ENCODE data around the gene FKRP.
"Not testable (repeated sequence)": the region's sequence is repeated elsewhere in the genome, so short reads cannot be mapped to it uniquely, and the experiment has no call there.

FKRP gene, protein sequence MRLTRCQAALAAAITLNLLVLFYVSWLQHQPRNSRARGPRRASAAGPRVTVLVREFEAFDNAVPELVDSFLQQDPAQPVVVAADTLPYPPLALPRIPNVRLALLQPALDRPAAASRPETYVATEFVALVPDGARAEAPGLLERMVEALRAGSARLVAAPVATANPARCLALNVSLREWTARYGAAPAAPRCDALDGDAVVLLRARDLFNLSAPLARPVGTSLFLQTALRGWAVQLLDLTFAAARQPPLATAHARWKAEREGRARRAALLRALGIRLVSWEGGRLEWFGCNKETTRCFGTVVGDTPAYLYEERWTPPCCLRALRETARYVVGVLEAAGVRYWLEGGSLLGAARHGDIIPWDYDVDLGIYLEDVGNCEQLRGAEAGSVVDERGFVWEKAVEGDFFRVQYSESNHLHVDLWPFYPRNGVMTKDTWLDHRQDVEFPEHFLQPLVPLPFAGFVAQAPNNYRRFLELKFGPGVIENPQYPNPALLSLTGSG

DNA sequence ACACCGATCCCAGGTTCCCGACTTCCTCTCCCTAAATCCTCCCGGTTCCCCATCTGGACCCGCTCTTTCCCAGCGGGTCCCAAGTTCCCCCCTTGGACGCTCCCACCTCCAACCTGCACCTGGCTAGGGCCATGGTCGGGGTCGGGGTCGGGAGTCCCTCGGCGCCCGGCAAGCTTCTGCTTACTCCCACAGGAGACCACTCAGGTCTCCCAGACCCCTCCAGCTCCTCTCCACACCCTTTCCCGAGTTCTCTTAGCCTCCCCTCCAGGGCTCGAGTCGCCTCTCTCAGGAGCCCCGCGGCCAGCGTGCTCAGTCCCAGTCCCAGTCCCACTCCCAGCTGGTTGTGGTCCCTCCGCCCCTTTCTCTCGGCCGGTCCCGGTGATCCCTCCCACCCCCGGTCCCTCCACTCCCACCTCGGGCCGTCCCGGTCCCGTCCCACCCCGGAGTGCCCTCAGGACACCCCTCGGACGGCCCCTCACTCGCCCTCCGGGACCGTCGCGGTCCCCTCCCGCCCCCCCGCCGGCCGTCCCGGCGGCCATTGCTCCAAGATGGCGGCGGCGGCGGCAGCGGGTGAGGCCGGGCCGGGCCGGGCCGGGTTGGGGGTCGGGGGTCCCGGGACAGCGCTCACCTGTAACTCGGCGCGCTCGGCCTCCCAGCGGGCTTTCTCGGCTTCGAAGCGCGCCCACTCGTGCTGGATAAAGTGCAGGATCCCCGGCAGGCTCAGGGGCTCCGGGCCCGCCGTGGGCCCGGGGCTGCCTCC is at the start of gene FKRP:
TSS of gene FKRP (plus strand) at position 537 of the 760 bp plus-strand sequence. CDS start 9,394 bp downstream, outside the sequence.
- DNase-seq, result no peak

DNA sequence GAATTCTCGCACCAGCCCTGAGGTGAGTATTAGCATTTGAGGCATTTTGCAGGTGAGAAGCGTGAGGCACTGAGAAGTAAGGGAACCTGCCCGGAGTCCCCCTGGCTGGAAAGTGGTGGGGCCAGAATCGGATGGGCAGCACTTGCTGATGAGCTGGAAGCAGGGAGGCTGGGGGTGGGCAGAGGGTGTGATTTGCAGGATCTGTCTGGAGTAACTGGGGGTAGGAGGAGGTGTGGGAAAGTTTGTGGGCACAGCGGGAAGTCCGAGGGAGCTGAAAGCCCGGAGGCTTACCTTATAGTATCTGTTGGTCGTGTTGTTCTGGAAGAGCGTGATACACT is 49.0 kb upstream of the FKRP start:
- no peak for DNase-seq

DNA sequence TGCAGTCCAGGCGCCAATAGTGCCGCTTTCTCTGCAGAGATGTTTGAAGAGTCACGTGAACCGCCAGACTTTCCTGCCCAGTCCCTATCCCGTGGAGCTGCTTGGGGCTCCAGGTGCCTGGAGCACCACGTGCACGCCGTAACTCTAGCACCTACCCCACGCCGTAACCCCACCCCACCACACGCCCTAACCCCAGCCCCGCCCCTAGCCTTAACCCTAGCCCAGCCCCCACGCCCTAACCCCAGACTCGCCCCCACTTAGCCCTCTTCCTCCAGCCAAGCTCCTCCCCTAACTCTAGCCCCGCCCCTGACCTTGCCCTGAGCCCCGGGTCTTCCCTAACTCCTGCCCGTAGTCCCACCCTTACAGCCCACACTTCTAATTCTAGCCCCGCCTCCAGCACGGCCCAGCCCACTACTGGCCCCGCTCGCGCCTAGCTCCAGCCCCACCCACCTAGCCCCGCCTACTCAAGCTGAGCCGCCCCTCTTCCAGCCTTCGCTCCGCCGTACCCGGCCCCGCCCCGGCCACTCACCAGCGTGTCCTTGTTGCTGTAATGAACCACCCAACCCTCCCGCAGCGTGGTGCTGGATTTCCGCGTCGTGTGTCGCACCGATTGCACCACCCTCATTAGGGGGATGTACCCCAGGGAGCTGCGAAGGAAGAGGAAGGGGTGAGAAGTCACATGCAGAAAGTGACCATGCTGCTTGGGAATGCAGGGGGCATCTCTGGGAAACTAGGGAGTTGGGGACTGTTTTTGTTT is 48.5 kb upstream of the FKRP start:
- DNase-seq, result no peak

DNA sequence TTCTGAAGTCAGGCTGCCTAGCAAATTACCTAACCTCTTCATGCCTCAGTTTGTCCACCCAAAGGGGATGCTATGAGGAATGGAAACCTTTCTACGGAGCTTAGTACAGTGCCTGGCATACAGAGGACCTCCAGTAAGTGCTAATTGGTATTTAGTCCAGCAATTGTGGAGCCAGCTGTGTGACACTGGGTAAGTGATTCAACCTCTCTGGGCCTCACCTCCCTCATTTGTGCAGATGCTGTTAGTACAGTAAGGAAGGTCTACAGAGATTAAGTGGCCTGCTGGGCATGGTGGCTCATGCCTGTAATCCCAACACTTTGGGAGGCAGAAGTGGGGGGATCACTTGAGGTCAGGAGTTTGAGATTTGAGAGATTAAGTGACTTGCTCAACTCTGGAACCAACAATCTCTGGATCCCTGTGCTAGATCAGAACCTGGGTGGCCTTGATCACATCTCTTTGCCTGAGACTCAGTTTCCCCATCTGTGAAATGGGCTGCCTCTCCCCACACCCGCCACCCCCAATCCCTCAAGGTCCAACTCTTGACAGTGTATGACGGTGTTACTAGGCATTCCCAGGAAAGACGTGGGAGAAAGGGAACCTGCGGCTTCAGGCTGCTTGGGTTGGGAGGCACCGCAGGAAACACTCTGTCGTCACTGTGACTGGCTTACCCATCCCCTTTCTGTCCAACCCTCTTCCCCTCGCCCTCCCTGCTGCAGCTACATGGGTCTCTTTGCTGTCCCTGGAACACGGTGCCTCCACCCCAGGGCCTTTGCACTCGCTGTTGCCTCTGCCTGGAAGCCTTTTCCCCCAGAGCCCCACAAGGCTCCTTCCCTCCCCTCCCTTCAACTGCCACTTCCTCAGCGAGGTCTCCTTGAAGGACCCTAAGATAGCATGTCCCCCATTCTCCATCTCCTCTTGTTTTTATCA is 47.2 kb upstream of the FKRP start:
- DNase-seq, result no peak

DNA sequence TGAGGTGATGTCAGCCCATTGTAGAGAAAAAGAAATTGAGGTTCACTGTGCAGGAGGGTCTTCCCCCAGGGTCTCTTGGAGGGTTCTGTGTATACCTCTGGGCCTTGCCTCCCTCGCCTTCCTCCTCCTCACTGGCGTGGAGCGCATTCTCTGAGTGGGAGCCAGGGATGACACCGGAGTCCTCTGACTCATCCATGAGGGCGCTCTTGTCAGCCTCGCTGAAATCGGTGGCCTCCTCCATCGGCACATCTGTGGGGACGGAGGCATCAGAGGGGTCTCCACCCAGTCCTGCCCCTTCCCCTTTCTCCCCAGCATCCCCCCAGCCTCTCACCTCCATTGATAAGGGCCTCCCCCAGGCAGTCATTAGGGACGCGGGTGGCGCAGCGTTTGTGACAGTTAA is 45.2 kb upstream of the FKRP start:
- no peak for DNase-seq

DNA sequence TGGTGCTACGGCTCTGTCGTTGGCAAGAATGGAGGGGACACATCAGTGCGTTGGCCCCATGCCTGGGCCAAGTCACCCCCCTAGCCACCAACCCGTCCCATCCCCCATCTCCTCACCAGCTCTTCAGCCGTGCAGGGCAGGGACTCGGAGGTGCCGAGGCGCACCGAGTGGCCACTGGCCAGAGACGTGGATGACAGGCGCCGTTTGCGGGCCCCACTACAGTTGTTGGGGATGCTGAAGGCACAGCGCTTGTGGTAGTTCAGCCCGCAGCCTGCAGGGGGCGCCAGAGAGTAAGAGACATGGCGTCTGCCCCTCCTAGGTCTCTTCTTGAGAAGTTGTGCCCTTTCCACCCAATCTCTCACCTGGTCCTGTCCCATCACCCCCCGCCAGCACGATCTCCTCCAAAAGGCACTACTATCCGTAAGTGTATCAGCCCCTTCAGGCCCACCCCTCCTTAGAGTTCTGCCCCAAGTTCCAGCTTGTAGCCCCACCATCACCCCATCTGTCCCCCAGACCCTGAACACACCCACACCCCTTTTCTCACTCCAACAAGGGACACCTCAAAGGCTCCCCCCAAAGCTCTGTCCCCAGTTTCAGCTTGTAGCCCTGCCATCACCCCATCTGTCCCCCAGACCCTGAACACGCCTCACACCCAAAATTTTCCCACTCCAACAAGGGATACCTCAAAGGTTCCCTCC is 41.3 kb upstream of the FKRP start:
- peak; percentile 24 for DNase-seq

DNA sequence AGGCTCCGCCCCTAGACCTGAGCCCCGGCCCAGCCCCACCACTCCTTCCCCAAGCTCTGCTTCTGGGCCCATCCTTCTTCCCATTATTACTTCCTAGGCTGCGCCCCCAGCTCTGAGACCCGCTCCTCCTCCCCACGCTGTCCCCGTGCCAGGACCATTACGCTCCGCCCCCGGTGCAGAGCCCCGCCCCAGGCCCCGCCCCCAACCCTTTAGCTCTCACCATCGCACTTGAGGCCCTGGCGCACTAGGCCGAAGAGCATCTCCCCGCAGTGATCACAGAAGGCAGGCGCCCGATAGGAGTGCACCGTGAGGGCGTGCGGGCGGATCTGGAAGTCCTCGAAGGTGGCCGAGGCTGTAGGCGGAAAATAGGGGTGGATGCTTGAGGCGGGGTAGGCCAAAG is 35.2 kb upstream of the FKRP start:
- no peak for DNase-seq

DNA sequence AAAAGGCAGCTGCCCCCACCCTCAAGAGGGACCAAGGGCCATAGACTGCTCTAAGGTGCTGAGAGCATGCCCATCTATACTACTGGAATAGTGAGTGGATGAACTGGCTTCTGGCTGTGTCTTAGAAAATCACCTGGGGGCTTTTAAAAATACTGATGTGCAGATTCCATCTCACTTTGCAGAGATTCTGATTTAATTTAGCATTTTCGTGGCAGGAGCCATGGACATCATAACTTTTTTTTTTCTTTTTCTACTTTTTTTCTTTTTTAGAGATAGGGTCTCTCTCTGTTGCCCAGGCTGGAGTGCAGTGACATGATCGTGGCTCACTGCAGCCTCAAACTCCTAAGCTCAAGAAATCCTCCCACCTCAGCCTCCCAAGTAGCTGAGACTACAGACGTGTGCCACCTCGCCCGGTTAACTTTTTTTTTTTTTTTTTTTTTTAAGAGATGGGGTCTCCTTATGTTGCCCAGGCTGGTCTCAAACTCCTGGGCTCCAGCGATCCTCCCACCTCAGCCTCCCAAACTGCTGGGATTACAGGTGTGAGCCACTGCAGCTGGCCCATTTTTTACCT is 33.0 kb upstream of the FKRP start:
- DNase-seq, result not testable (repeated sequence)

DNA sequence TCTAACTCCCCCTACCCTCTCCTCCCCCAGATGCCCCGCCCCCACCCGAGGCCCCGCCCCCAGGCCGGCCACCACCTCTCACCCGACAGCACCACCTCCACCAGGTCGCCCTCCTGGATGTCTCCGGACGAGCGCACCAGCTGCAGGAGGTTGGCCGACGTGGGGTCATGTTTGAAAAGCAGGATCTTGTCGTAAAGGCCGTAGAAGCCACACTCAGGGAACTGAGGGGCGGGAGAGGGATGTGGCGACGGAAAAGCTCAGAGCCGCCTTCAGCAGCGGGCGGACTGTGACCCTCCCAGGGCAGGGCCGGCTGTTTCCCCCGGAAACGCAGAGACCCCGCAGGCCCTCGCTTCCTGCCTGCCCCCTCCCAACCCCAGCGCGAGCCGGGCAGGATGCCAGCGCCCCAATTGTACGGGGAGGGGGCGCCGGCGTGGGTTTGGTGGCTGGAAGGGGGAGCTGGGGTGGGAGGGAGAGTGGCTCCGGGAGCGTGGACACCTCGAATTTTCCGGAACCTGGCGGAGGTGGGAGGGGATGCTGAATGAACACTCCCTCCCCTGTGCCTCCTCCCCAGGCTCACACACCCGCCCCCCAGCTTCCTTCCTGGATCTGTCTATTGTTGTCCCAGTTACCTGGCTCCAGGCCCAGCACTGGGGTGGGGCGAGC is 31.9 kb upstream of the FKRP start:
- peak; percentile 59 for DNase-seq

DNA sequence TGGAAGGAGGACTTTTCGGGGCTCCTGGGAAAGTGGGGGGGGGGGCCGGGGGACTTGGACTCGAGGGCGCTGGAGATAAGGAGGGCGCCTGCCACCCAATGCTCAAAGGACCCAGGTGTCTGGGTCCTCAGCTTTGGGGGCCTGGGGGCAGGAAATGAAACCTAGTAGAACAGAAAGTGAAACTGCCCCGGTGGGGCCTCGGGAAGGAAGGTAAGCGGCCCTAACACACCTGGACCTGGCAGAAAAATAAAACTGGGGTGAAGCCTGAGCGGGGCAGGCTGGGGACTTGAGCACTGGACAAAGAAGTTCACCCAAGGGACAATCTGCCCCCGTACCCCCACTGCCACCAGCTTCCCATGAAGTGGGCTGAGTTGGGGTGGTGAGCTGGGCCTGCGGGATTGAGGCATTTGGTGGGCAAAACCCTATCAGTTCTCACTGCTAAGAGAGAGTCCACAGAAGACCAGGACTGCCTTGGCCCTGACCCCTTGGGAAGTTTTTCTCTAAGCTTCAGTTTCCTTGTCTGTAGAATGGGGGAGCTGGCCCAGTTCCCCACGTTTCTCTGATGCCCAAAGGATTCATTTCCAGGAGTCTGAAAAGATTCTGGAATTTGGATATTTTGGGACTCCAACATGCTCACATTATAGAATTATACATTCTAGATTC is 31.3 kb upstream of the FKRP start:
- DNase-seq, result no peak

DNA sequence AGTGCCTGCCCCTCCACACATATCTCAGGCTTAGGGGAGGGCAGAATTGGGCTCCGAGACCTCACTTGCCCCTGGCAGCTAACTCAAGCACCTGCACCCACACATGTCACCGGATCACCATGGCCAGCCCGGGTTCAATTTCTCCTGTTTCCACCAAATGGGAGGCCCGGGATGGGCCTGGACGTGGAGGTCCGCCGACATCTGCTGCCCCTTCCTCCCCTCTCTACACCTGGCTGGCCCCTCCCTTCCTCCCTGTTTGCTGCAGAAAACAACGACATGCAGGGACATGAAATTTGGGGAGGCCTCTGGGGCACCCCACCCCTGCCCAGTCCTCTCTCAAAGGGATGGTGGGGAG is 30.3 kb upstream of the FKRP start:
- no peak for DNase-seq

DNA sequence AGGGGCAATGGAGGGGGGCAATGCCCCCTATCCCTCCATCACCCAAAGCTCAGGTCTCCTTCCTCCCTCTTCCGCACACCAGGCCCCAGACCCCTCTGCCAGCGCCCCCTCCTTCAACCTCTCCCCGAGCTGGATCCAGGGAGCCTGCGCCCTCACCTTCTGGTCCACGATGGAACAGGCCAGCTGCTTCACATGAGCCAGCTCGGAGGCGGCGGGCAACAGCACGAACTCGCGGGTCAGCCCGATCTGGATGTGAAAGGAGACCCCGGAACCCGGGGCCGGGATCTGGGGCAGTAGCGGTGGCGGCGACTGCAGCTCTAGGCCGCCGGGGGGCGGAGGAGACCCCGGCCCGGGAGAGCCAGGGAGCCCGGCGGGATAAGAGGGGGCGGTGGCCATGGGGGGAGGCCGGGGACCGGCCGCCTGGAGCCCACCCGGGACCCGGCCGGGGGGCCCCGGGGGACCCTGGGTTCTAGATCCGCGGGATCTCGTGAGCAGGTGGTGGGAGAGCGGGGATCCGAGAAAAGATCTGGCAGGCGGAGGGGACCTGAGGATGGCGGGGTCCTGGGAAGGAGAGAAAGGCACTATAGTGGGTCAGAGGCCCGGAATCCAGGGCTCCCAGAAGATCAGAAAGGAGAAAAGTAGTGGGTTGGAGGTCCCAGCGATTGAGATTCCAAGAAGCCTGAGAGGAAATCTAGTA is 29.7 kb upstream of the FKRP start:
- no peak for DNase-seq

DNA sequence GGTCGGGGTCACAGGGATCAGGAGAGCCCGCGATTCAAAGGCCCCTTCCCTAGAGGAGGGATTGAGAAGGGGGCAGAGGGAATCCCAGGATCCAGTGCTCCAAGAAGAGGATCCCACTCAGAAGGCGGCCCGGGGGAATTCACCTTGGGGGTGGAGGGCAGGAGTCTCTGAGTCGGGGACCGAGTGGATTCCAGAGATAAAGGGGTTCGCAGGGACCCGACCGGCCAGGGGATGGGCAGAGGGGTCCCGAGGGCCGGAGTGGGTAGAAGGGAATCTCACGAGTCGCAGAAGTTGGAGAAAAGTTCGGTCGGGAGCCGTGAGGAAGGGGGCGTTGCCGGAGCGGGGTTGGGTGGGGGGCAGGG is 29.2 kb upstream of the FKRP start:
- no peak for DNase-seq

DNA sequence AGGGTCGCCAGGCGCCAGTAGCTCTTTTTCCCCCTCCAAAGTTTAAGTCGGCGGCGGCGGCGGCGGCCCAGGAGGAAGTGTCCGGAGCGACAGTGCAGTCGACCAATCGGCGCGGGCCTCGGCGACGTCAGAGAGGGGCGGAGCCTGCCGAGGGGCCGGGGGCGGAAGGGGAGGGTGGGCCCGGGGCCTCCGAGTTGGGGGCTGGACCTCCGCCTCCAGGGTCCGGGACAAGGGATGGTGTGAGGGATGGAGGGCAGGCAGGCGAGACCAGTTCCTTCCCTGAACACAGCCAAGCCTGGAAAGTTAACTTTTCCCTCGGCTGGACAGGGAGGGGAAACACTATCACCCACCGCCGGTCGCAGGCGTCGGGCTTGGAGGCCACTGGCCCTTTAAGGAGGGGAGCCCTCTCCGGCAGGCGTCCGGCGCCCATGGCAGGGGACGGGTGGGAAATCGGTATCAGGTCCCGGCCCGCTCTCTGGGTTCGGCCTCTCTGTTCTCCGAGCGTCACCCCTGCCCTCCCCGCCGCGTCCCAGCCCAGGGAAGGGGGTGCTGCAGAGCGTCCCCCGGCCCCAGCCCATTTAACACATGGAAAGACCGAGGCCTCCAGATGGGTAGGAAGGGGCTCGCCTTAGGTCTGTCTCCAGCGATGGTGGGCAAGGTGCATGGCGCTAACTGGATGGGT is 28.7 kb upstream of the FKRP start, which contains the start of gene PRKD2:
TSS of gene PRKD2 (minus strand) at position 81 of the 682 bp plus-strand sequence. CDS start 744 bp downstream, outside the sequence.
- peak; percentile 75 for DNase-seq

DNA sequence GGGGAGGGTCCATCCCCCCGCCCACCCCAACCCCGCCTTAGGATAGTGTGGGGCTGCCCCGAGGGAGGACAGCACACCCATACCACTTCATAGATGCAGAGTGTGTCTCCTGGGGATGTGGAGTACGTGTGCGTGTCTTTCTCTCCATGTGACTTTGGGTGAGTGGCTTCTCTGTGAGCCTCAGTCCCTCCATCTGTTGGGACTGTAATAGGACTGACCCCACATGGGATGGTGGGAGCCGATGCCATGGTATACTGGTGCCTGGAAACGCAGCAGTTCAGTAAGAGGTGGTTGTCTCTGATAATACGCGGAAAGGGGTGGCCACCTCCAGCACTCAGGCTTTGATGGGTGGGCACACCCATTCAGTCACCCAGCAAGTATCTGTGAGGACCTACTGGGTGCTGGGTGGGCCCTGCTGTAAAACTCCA is 28.1 kb upstream of the FKRP start:
- no peak for DNase-seq

DNA sequence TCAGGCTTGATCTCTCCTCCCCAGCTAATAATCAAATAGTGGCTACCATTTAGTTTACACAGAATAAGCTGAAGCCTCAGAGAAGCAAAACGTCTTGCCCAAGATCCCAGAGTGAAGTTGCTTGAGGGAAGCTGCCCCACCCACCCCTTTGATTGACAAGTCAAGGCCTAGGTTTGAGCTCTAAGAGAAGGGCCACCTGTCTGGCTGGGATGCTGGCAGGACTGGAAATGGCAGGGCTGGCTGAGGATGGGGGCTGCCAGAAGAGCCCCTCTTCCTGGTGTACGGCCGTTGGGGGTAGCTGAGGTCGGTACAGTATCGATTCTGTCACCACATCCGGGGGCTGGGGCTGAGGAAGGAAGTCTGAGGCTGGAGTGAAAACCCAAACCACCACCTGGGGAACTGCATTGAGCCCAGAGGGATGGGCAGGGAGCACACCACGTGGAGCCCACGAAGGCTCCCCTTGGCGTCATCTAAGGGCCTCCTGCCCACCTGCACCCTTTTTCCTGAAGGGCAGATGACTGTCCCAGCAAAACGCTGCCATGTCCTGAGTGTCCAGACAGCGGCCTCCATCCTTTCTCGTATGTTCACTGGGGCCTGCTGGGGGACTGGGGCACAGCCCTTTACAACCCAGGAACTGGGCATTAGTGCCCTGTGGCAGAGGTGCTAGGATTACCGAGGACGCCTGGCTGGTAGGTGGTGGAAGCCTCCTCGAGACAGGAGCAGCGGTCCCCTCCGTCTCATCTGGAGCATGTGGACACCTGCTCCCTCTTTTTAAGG is 27.5 kb upstream of the FKRP start:
- no peak for DNase-seq

DNA sequence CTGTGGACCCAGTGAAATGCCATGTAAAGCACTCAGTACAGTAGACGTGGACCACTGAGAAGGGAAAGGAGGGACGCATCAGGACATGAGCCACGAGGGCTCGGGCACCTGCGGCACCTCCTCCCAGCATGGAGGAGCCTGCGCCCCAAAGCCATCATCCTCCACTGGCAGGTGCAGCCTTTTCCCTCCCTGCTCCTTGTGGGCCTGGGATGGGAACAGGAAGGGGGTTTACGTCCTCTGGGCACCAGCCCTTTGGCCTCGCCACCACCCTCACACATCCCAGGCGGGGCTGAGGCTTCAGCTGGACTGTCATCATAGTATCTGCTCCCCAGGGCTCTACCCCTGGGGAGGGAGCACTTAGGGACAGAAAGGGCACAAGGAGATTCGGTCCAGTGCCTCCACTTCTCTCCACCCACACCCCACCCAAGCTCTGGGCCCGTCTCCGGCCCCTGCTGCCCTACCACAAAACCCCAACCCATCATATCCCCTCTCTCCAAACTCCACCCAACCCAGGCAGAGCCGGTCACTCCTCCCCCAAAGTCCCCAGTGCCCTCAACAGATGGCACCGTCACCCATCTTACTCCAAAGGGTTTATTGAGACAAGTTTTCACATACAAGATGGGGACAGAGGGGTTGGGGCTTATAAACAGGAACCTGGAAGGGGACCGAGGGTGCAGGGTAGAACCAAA is 26.8 kb upstream of the FKRP start:
- DNase-seq, result no peak
